HepG2 (cell line): Measurements from ENCODE around the gene PSEN2. TPM values are rescaled to one million over a fixed set of nuclear protein-coding genes. Genes with fewer than 3 reads are reported as not detected.

Source experiments
- AGO1 ChIP-seq: fragments of 200-400 bp; formaldehyde crosslinking; IDR thresholded peaks from 2 replicates; pipeline ENCODE4 v1.6.1; 2017; ENCODE audit warnings: mild to moderate bottlenecking, low read depth, low read length, moderate library complexity; ENCODE audit not compliant: poor library complexity, severe bottlenecking
- BHLHE40 ChIP-seq: IDR thresholded peaks from 2 replicates; pipeline ENCODE4 v1.6.1; 2011; ENCODE audit warnings: low read length, improper control_type of control experiment
- CBFB ChIP-seq: sonication (generic); formaldehyde crosslinking; IDR thresholded peaks from 2 replicates; pipeline ENCODE4 v1.4.0; 2020; ENCODE audit warnings: missing genetic modification reagents
- CCDC6 ChIP-seq: sonication (generic); formaldehyde crosslinking; IDR thresholded peaks from 2 replicates; pipeline ENCODE4 v1.8.1; 2022; ENCODE audit warnings: mild to moderate bottlenecking, missing genetic modification reagents, moderate library complexity
- HDAC2 ChIP-seq: sonication (generic); formaldehyde crosslinking; IDR thresholded peaks from 2 replicates; pipeline ENCODE4 v1.4.0; 2020; ENCODE audit warnings: missing genetic modification reagents
- HES4 ChIP-seq: sonication (generic); formaldehyde crosslinking; IDR thresholded peaks from 2 replicates; pipeline ENCODE4 v1.9.0; 2021; ENCODE audit warnings: mild to moderate bottlenecking, missing genetic modification reagents, borderline replicate concordance
- HMG20B ChIP-seq: conservative IDR thresholded peaks from 2 replicates; pipeline ENCODE4 v1.6.1; 2016; ENCODE audit warnings: missing genetic modification reagents, missing compliant biosample characterization
- HMGA1 ChIP-seq: sonication (generic); formaldehyde crosslinking; conservative IDR thresholded peaks from 2 replicates; pipeline ENCODE4 v1.4.0; 2020; ENCODE audit warnings: missing genetic modification reagents
- KMT2A ChIP-seq: sonication (generic); formaldehyde crosslinking; IDR thresholded peaks from 2 replicates; pipeline ENCODE4 v1.4.0; 2020; ENCODE audit warnings: missing genetic modification reagents
- MATR3 ChIP-seq: sonication (generic); formaldehyde crosslinking; IDR thresholded peaks from 2 replicates; pipeline ENCODE4 v1.4.0; 2020; ENCODE audit warnings: missing genetic modification reagents
- MTF2 ChIP-seq: sonication (generic); formaldehyde crosslinking; IDR thresholded peaks from 2 replicates; pipeline ENCODE4 v1.5.0; 2020; ENCODE audit warnings: missing genetic modification reagents, borderline replicate concordance
- MZF1 ChIP-seq: sonication (generic); formaldehyde crosslinking; IDR thresholded peaks from 2 replicates; pipeline ENCODE4 v1.8.1; 2023; ENCODE audit warnings: mild to moderate bottlenecking, missing genetic modification reagents, borderline replicate concordance
- PHF21A ChIP-seq: sonication (generic); formaldehyde crosslinking; IDR thresholded peaks from 2 replicates; pipeline ENCODE4 v1.5.0; 2020; ENCODE audit warnings: mild to moderate bottlenecking, missing genetic modification reagents
- SIX1 ChIP-seq: sonication (generic); formaldehyde crosslinking; IDR thresholded peaks from 2 replicates; pipeline ENCODE4 v1.4.0; 2020; ENCODE audit warnings: missing genetic modification reagents, borderline replicate concordance
- XRCC5 ChIP-seq: fragments of 200-400 bp; formaldehyde crosslinking; optimal IDR thresholded peaks from 2 replicates; pipeline ENCODE3; 2017; ENCODE audit warnings: mild to moderate bottlenecking, low read length
- ZMAT3 ChIP-seq: sonication (generic); formaldehyde crosslinking; conservative IDR thresholded peaks from 2 replicates; pipeline ENCODE4 v1.7.0; 2021; ENCODE audit warnings: missing genetic modification reagents
- ZNF354B ChIP-seq: sonication (generic); formaldehyde crosslinking; IDR thresholded peaks from 2 replicates; pipeline ENCODE4 v1.8.0; 2022; ENCODE audit warnings: mild to moderate bottlenecking, missing genetic modification reagents
- ZNF44 ChIP-seq: sonication (generic); formaldehyde crosslinking; IDR thresholded peaks from 2 replicates; pipeline ENCODE4 v1.5.1; 2020; ENCODE audit warnings: mild to moderate bottlenecking, missing genetic modification reagents
- ZNF615 ChIP-seq: sonication (generic); formaldehyde crosslinking; IDR thresholded peaks from 2 replicates; pipeline ENCODE4 v1.5.0; 2020; ENCODE audit warnings: mild to moderate bottlenecking, missing genetic modification reagents, borderline replicate concordance
- ZNF749 ChIP-seq: sonication (generic); formaldehyde crosslinking; IDR thresholded peaks from 2 replicates; pipeline ENCODE4 v1.8.0; 2022; ENCODE audit warnings: mild to moderate bottlenecking, missing genetic modification reagents, moderate library complexity, borderline replicate concordance
- ZNF775 ChIP-seq: sonication (generic); formaldehyde crosslinking; IDR thresholded peaks from 2 replicates; pipeline ENCODE4 v1.4.0; 2020; ENCODE audit warnings: missing genetic modification reagents, mild to moderate bottlenecking, moderate library complexity, borderline replicate concordance
- ZNF777 ChIP-seq: sonication (generic); formaldehyde crosslinking; IDR thresholded peaks from 2 replicates; pipeline ENCODE4 v1.4.0; 2020; ENCODE audit warnings: missing genetic modification reagents
- polyA plus RNA-seq, 8 experiments: library from polyadenylated mRNA; depleted of rRNA in 3 of 8; stranded (reverse) in 7 of 8; unstranded in 1 of 8; fragments of >200 nt; fragmentation: Illumina TruSeq in 4 of 8; extraction: Trizol in 4 of 8; gene quantifications; 2 replicates each; pipeline versions ENCODE4 v1.2.1 to v1.2.3, GENCODE V29; 2011 to 2016; ENCODE audit warnings: low read depth in 4 of 8, missing spikeins in 1 of 8, mixed read lengths in 1 of 8; ENCODE audit not compliant: insufficient read depth in 1 of 8
- total RNA-seq, 5 experiments: library from RNA; depleted of rRNA; stranded (reverse); fragments of >200 nt; fragmentation: Illumina TruSeq; extraction: Trizol; gene quantifications; 2 replicates each; pipeline ENCODE4 v1.2.3, GENCODE V29; 2016; ENCODE audit warnings: low read depth in 1 of 5
- TF ChIP-seq, protein P1 (sequence below): sonication (generic); formaldehyde crosslinking; IDR thresholded peaks from 2 replicates; pipeline ENCODE4 v1.4.0; 2020; ENCODE audit warnings: missing genetic modification reagents, borderline replicate concordance
- TF ChIP-seq, protein P2 (sequence below): sonication (generic); formaldehyde crosslinking; IDR thresholded peaks from 2 replicates; pipeline ENCODE4 v1.4.0; 2020; ENCODE audit warnings: mild to moderate bottlenecking, missing genetic modification reagents, borderline replicate concordance
- TF ChIP-seq, protein P3 (sequence below): sonication (generic); formaldehyde crosslinking; IDR thresholded peaks from 2 replicates; pipeline ENCODE4 v1.4.0; 2020; ENCODE audit warnings: mild to moderate bottlenecking, missing genetic modification reagents

The PSEN2 gene
- total and polyA plus RNA-seq, 2 of the 13 experiments (the other 11 are each of a cell fraction or from before 2014, with no cell fraction given), result 5.9 to 13.1 TPM

DNA sequence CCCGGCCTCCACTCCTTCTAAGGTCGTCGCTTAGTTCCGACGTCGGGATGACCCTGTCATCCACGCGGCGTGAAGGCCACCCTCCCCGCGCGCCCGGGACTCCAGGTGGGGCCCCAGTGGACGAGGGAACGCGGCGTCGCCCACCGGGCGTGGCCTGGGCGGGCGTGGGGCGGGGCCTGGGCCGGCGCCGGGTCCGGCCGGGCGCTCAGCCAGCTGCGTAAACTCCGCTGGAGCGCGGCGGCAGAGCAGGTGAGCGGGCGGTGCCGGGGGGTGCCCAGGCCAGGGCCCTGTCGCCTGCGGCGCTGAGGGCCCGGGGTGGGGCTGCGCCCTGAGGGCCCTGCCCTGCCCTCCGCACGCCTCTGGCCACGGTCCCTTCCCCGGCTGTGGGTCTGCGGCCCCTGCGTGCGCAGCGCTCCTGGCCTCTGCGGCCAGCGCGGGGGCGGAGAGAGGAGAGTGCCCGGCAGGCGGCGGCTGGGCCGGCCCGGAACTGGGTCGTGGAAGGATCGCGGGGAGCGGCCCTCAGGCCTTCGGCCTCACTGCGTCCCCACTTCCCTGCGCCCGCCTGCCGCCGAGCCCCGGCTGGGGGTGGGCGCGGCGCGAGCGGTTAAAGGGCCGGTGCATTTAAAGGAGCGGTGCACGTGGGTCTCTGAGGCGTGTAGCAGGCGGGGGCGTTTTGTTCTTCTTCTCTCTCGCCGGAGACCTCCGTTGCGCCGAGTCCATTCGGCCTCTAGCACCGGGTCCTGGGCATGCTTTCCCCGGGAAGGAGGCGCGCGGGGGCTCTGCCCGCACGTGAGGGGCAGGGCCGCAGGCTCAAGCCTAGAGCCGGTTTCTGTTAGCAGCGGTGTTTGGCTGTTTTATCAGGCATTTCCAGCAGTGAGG is at the start of gene PSEN2 (continued):
- TF ChIP-seq MATR3, result no peak
- TF ChIP-seq KMT2A (CRISPR knock-in tag), result 0 out of 2 replicates have a peak, but pooled peaks have one; percentile 49
- peak; percentile 69 for TF ChIP-seq AGO1
- TF ChIP-seq ZMAT3 (CRISPR knock-in tag), result 0 out of 2 replicates have a peak, but pooled peaks have one; percentile 45
- TF ChIP-seq ZNF749, result peak; percentile 73; the same call in 1 of the 2 replicates
- TF ChIP-seq CBFB (CRISPR knock-in tag), result 0 out of 2 replicates have a peak, but pooled peaks have one; percentile 28
- TF ChIP-seq, protein P1, sequence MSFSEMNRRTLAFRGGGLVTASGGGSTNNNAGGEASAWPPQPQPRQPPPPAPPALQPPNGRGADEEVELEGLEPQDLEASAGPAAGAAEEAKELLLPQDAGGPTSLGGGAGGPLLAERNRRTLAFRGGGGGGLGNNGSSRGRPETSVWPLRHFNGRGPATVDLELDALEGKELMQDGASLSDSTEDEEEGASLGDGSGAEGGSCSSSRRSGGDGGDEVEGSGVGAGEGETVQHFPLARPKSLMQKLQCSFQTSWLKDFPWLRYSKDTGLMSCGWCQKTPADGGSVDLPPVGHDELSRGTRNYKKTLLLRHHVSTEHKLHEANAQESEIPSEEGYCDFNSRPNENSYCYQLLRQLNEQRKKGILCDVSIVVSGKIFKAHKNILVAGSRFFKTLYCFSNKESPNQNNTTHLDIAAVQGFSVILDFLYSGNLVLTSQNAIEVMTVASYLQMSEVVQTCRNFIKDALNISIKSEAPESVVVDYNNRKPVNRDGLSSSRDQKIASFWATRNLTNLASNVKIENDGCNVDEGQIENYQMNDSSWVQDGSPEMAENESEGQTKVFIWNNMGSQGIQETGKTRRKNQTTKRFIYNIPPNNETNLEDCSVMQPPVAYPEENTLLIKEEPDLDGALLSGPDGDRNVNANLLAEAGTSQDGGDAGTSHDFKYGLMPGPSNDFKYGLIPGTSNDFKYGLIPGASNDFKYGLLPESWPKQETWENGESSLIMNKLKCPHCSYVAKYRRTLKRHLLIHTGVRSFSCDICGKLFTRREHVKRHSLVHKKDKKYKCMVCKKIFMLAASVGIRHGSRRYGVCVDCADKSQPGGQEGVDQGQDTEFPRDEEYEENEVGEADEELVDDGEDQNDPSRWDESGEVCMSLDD (CRISPR knock-in tag), result peak; percentile 58; the same call in 1 of the 2 replicates
- no peak for TF ChIP-seq MZF1 (CRISPR knock-in tag)
- TF ChIP-seq ZNF775 (CRISPR knock-in tag), result 0 out of 2 replicates have a peak, but pooled peaks have one; percentile 64
- TF ChIP-seq MTF2 (CRISPR knock-in tag), result peak; percentile 15; the same call in 1 of the 2 replicates
- TF ChIP-seq ZNF44 (CRISPR knock-in tag), result no peak
- no peak for TF ChIP-seq SIX1 (CRISPR knock-in tag)
- peak; percentile 37; the same call in 1 of the 2 replicates for TF ChIP-seq ZNF777 (CRISPR knock-in tag)
- TF ChIP-seq HDAC2 (CRISPR knock-in tag), result 0 out of 2 replicates have a peak, but pooled peaks have one; percentile 31
- TF ChIP-seq, protein P2, sequence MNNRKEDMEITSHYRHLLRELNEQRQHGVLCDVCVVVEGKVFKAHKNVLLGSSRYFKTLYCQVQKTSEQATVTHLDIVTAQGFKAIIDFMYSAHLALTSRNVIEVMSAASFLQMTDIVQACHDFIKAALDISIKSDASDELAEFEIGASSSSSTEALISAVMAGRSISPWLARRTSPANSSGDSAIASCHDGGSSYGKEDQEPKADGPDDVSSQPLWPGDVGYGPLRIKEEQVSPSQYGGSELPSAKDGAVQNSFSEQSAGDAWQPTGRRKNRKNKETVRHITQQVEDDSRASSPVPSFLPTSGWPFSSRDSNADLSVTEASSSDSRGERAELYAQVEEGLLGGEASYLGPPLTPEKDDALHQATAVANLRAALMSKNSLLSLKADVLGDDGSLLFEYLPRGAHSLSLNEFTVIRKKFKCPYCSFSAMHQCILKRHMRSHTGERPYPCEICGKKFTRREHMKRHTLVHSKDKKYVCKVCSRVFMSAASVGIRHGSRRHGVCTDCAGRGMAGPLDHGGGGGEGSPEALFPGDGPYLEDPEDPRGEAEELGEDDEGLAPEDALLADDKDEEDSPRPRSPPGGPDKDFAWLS (CRISPR knock-in tag), result 0 out of 2 replicates have a peak, but pooled peaks have one; percentile 37
- peak; percentile 32; the same call in 1 of the 2 replicates for TF ChIP-seq HES4
- no peak for TF ChIP-seq HMGA1 (CRISPR knock-in tag)
- TF ChIP-seq ZNF354B (CRISPR knock-in tag), result no peak
- TF ChIP-seq, protein P3, sequence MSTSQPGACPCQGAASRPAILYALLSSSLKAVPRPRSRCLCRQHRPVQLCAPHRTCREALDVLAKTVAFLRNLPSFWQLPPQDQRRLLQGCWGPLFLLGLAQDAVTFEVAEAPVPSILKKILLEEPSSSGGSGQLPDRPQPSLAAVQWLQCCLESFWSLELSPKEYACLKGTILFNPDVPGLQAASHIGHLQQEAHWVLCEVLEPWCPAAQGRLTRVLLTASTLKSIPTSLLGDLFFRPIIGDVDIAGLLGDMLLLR, result 0 out of 2 replicates have a peak, but pooled peaks have one; percentile 11
- 0 out of 2 replicates have a peak, but pooled peaks have one; percentile 45 for TF ChIP-seq CCDC6 (CRISPR knock-in tag)
- TF ChIP-seq BHLHE40, result peak; percentile 64
- TF ChIP-seq ZNF615 (CRISPR knock-in tag), result peak; percentile 82; the same call in 1 of the 2 replicates
- peak; percentile 27 for TF ChIP-seq XRCC5
- TF ChIP-seq PHF21A (CRISPR knock-in tag), result no peak
- no peak for TF ChIP-seq HMG20B (CRISPR knock-in tag)
